Smooth muscle cell (in vitro differentiated cells): ENCODE measurements around the gene THRB. TPM values are rescaled to one million over a fixed set of nuclear protein-coding genes. Genes with fewer than 3 reads are reported as not detected.

ENCODE experiments used
- DNase-seq: peaks from one replicate; lab custom pipeline; 2025; ENCODE audit not compliant: unreplicated experiment; lab: John Stamatoyannopoulos, UW
- H2AFZ ChIP-seq: fragments of 200-600 bp; sonication (generic); 2 replicates; pipeline ENCODE4 v1.6.0; 2016; ENCODE audit warnings: antibody characterized with exemption, low read depth, mild to moderate bottlenecking
- H3F3A ChIP-seq: fragments of 200-600 bp; sonication (generic); 2 replicates; pipeline ENCODE4 v1.6.0; 2017; ENCODE audit warnings: antibody characterized with exemption, low read depth
- H3K27ac ChIP-seq: fragments of 200-600 bp; sonication (generic); 2 replicates; pipeline ENCODE4 v1.5.1; 2016; ENCODE audit warnings: low read depth, mild to moderate bottlenecking
- H3K27me3 ChIP-seq: fragments of 200-600 bp; sonication (generic); 2 replicates; pipeline ENCODE4 v1.6.1; 2016; ENCODE audit warnings: low read depth, mild to moderate bottlenecking
- H3K36me3 ChIP-seq: fragments of 200-600 bp; sonication (generic); 2 replicates; pipeline ENCODE4 v1.5.1; 2016; ENCODE audit warnings: low read depth
- H3K4me1 ChIP-seq: fragments of 200-600 bp; sonication (generic); 2 replicates; pipeline ENCODE4 v1.5.1; 2016; ENCODE audit warnings: low read depth
- H3K4me2 ChIP-seq: fragments of 200-600 bp; sonication (generic); 2 replicates; pipeline ENCODE4 v1.6.0; 2016; ENCODE audit warnings: mild to moderate bottlenecking
- H3K4me3 ChIP-seq: fragments of 200-600 bp; sonication (generic); 2 replicates; pipeline ENCODE4 v1.5.1; 2016; ENCODE audit warnings: mild to moderate bottlenecking
- H3K79me2 ChIP-seq: fragments of 200-600 bp; sonication (generic); 2 replicates; pipeline ENCODE4 v1.6.0; 2016; ENCODE audit warnings: low read depth, mild to moderate bottlenecking
- H3K9ac ChIP-seq: fragments of 200-600 bp; sonication (generic); 2 replicates; pipeline ENCODE4 v1.6.0; 2016; ENCODE audit warnings: low read depth
- H3K9me3 ChIP-seq: fragments of 200-600 bp; sonication (generic); replicated peaks from 2 replicates; pipeline ENCODE4 v1.5.1; 2016; ENCODE audit warnings: low read depth
- H4K20me1 ChIP-seq: fragments of 200-600 bp; sonication (generic); 2 replicates; pipeline ENCODE4 v1.6.0; 2016; ENCODE audit warnings: low read depth
- WGBS: methylation state at CpG from one replicate; pipeline ENCODE4 v1.1.7; 2016; ENCODE audit warnings: low lambda C conversion rate; 5-methylcytosine and 5-hydroxymethylcytosine counted together
- polyA plus RNA-seq: library from polyadenylated mRNA; unstranded; fragments of >200 nt; fragmentation: Nextera tagmentation; extraction: Ambion mirVana; gene quantifications from 2 replicates; pipeline ENCODE4 v1.2.1, GENCODE V29; 2016
- total RNA-seq: library from RNA; depleted of rRNA; stranded (reverse); fragments of >200 nt; gene quantifications from 2 replicates; pipeline ENCODE4 v1.2.3, GENCODE V29; 2014
- TF ChIP-seq, protein P1 (sequence below): fragments of 200-600 bp; sonication (generic); IDR thresholded peaks from 2 replicates; pipeline ENCODE4 v1.5.1; 2017; ENCODE audit warnings: borderline replicate concordance, mild to moderate bottlenecking, antibody characterized with exemption; ENCODE audit not compliant: insufficient read depth, poor library complexity, severe bottlenecking

The THRB gene
- total and polyA plus RNA-seq, 2 experiments from 2014 or later: 5.6 to 43.8 TPM

DNA sequence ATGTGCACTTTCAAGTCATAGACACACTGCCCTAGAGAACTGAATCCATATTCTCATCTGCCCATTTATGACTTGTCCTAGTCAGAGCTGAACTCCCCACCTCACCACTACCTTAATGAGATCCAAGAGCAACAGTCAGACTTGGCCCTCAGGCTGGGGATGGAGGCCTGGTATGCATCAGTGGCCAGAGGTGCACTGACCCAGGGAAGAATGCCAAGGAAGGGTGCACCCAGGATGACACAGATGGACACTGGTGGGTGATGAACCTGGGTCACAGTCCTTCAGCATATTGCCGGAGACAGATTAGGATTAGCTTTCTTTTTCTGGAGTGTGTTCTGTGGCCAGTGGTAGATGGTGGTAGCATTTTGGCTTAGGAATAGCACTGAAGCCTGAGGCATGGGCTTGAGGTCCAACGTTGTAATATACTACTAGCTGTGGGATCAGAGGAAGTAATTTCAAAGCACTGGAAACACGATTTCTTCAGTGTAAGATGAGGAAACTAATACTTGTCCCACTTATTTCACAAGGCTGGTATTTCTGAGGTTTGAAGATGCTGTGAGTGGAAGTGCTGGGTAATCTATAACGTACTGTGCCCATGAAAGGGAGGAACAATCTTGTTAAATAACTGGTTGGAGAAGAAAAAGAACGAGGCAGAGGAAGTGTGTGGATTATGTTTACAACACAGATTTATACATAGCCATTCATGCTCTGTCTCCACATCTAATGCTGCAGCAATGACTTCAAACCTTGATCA lies 265.0 kb downstream of the THRB start:
- Histone ChIP-seq H4K20me1 (no peaks in the 10 kb centered on the region), H3F3A (no peaks in the 10 kb centered on the region), H3K79me2 (no peaks in the 10 kb centered on the region), H3K27me3 (no peaks in the 10 kb centered on the region), H3K4me1 (no peaks in the 10 kb centered on the region), H3K4me2 (no peak overlapping the region), H3K9ac (no peak overlapping the region), H3K27ac (no peak overlapping the region), H3K36me3 (no peaks in the 10 kb centered on the region), H3K4me3 (no peak overlapping the region), H3K9me3 (no peaks in the 10 kb centered on the region), H2AFZ (no peak overlapping the region)
- TF ChIP-seq, protein P1, sequence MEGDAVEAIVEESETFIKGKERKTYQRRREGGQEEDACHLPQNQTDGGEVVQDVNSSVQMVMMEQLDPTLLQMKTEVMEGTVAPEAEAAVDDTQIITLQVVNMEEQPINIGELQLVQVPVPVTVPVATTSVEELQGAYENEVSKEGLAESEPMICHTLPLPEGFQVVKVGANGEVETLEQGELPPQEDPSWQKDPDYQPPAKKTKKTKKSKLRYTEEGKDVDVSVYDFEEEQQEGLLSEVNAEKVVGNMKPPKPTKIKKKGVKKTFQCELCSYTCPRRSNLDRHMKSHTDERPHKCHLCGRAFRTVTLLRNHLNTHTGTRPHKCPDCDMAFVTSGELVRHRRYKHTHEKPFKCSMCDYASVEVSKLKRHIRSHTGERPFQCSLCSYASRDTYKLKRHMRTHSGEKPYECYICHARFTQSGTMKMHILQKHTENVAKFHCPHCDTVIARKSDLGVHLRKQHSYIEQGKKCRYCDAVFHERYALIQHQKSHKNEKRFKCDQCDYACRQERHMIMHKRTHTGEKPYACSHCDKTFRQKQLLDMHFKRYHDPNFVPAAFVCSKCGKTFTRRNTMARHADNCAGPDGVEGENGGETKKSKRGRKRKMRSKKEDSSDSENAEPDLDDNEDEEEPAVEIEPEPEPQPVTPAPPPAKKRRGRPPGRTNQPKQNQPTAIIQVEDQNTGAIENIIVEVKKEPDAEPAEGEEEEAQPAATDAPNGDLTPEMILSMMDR: no peak
- 65% methylated on average over 5 of the region's 5 CpGs for WGBS
- no peak for DNase-seq

DNA sequence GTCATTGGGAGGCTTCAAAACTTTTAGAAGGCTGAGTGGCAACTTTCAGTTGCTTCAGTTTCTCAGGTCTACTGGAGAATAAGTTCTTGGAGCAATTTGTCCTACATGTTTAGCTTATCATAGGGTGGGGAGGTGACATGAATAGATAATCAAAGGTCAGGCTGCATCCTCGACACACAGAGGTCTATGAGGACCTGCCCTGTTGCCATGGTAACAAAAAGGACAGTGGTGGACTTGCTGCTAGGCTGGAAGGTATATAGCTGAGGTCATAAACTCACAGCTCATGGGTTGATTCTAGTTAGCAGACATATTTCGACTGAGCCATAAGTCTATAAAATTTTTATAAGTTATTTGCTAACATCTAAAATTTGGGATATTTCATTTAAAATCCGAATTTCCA lies 267.0 kb downstream of the THRB start:
- TF ChIP-seq, protein P1: no peak
- H3K79me2 ChIP-seq: no peaks in the 10 kb centered on the region
- H3K9ac ChIP-seq: no peak overlapping the region
- H3F3A ChIP-seq: peaks cover 5% of the 10 kb centered on the region
- DNase-seq: no peak
- WGBS: 88% methylated on average over 3 of the region's 3 CpGs
- no peaks in the 10 kb centered on the region for H3K27me3 ChIP-seq
- no peaks in the 10 kb centered on the region for H3K9me3 ChIP-seq
- no peaks in the 10 kb centered on the region for H3K4me1 ChIP-seq
- H3K27ac ChIP-seq: no peak overlapping the region
- no peak overlapping the region for H2AFZ ChIP-seq
- no peak overlapping the region for H3K4me2 ChIP-seq
- no peaks in the 10 kb centered on the region for H4K20me1 ChIP-seq
- H3K36me3 ChIP-seq: no peaks in the 10 kb centered on the region
- no peak overlapping the region for H3K4me3 ChIP-seq

DNA sequence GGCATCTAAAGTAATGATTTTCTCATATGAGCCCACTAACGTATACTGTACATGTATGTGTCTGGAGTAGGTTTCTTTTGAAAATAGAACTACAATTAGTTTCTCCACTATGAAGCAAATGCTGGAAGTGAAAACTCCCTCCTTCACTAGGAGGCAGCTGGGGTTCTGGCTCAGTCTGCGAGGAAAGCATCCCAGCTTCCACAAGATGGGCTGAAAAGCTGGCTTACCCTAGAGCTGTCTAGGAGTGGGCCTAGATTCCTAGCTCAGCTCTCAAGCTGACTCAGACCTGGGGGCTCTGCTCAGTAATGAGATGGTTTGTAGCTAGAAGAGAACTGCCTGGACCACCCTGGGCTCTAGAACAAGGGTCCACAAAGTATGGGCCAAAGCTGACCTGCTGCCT lies 268.3 kb downstream of the THRB start:
- Histone ChIP-seq H3K4me2 (no peak overlapping the region), H3K9me3 (no peaks in the 10 kb centered on the region), H3K27me3 (no peaks in the 10 kb centered on the region), H3F3A (peaks cover 15% of the 10 kb centered on the region), H3K9ac (no peak overlapping the region), H3K79me2 (no peaks in the 10 kb centered on the region), H3K4me3 (no peak overlapping the region), H3K36me3 (no peaks in the 10 kb centered on the region), H2AFZ (no peak overlapping the region), H3K27ac (no peak overlapping the region), H4K20me1 (no peaks in the 10 kb centered on the region), H3K4me1 (no peaks in the 10 kb centered on the region)
- 95% methylated on average over 2 of the region's 2 CpGs for WGBS
- TF ChIP-seq, protein P1: no peak
- no peak for DNase-seq

DNA sequence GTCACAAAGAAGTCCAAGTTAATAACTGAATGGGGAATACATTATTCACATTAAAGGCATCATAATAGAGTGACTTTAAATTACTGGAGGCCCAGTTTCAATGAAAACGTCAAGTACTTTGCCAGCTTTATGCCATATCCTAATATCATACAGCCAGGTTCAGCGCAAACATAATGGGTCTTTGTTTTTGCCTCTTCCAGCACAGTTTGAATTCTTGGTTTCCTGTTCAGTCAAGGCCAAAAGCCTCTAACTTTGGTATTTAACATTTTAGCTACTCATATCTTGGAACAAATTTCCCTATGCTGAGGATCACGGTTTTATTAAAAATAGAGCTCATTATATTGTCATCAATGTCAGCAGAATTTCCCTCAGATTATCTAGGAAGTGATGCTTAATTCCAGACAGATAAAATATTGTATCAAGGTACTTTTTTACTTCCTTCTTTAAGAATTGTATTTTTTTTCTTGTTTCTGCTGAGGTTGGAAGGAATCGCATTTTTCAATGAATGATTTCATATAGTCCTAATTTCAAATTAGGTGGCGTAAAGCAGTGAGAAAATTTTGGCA lies 269.2 kb downstream of the THRB start:
- WGBS: 80% methylated on average over 5 of the region's 5 CpGs
- H3K27me3 ChIP-seq: no peaks in the 10 kb centered on the region
- H3K27ac ChIP-seq: no peak overlapping the region
- no peak overlapping the region for H3K4me3 ChIP-seq
- no peak overlapping the region for H3K9ac ChIP-seq
- no peaks in the 10 kb centered on the region for H3K36me3 ChIP-seq
- peaks cover 3% of the 10 kb centered on the region for H3K4me1 ChIP-seq
- H3F3A ChIP-seq: peaks cover 16% of the 10 kb centered on the region
- no peaks in the 10 kb centered on the region for H3K79me2 ChIP-seq
- no peak overlapping the region for H2AFZ ChIP-seq
- H4K20me1 ChIP-seq: no peaks in the 10 kb centered on the region
- TF ChIP-seq, protein P1: no peak
- no peaks in the 10 kb centered on the region for H3K9me3 ChIP-seq
- no peak for DNase-seq
- no peak overlapping the region for H3K4me2 ChIP-seq
